Skeletal muscle satellite cell (primary cell): Measurements from ENCODE around the gene BIN2.
A peak's percentile ranks its signal among the peaks of the same experiment; 100 is the strongest.
"Not testable (repeated sequence)": the region's sequence is repeated elsewhere in the genome, so short reads cannot be mapped to it uniquely, and the experiment has no call there.

Source experiments
- H3K27me3 ChIP-seq: 2 replicates; pipeline ENCODE4 v1.7.0; 2013; ENCODE audit warnings: low read length; ENCODE audit not compliant: control insufficient read depth, insufficient read depth
- H3K36me3 ChIP-seq: 2 replicates; pipeline ENCODE4 v1.7.0; 2013; ENCODE audit warnings: mild to moderate bottlenecking, control low read depth, low read length; ENCODE audit not compliant: insufficient read depth
- H3K4me1 ChIP-seq: 2 replicates; pipeline ENCODE4 v1.7.0; 2013; ENCODE audit warnings: low read length; ENCODE audit not compliant: control insufficient read depth, insufficient read depth
- H3K4me2 ChIP-seq: 2 replicates; pipeline ENCODE4 v1.7.0; 2013; ENCODE audit warnings: mild to moderate bottlenecking, low read length
- H3K4me3 ChIP-seq: 2 replicates; pipeline ENCODE4 v1.7.0; 2013; ENCODE audit warnings: low read length
- H3K9ac ChIP-seq: 2 replicates; pipeline ENCODE4 v1.7.0; 2013; ENCODE audit warnings: mild to moderate bottlenecking, low read depth, low read length, moderate library complexity
- H3K9me3 ChIP-seq: replicated peaks from 2 replicates; pipeline ENCODE4 v1.7.0; 2013; ENCODE audit warnings: mild to moderate bottlenecking, control low read depth, low read length

Gene BIN2

GRCh38 chr12:51342416-51342815 lies 18.4 kb upstream of the BIN2 start:
- Histone ChIP-seq H3K4me2 (no peak overlapping the region), H3K27me3 (no peaks in the 10 kb centered on the region), H3K36me3 (no peaks in the 10 kb centered on the region), H3K4me1 (peaks cover 7% of the 10 kb centered on the region), H3K9me3 (no peaks in the 10 kb centered on the region), H3K9ac (no peak overlapping the region), H3K4me3 (no peak overlapping the region)

DNA sequence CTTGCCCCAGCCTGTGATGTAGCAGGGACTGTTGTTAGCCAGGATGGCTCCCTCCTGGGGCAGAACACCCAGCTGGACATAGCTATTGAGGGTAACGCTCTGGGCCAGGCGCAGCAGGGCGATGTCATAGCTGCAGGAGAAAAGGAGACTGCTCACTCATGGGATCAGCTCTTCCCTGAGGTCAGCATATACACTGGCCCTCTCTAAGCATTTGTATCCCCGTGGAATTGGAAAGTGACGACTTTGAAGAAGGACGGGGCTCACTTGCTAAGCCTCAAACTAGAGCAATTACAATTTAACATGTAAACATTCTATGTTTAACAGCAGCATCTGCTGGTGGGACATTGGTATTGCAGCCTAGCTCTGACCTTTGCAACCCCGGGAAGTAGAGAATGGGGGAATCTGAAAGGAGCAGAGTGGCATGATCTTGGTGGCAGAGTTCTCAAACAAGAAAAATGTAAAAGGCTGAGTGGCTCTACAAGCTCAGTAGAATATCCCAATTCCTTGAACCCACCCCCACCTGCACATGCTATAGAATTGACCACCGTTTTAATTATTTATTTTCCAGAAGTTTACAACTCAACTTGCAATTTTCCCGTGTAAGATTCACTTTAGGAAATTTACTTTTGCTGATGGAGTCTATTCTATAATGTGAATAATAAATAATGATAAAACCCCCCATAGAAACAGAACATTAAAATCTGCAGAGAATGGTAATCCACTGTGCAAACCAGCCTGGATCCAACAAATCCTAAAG lies 17.5 kb upstream of the BIN2 start:
- Histone ChIP-seq H3K9ac (peak overlapping the region; percentile 24), H3K9me3 (no peaks in the 10 kb centered on the region), H3K4me3 (peak overlapping the region; percentile 52)

DNA sequence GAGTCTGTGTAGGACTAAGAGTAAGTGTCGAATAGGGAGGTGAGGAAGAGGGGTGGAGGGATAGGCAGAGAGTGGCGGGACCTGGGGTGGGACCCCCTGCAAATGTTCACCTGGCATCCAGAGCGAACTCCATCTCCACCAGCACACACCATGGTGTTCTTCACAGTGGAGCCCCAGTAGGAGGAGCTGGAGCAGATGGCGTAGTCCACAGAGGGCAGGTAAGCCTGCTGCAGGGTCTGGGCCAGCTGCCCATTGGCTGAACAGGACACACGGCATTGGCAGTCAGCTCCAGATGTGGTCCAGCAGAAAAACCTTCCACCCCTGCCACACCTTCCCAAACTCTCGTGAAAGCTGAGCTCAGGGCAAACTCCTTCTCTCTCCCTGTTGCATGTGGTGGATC lies 15.8 kb upstream of the BIN2 start:
- H3K9ac ChIP-seq, result no peak overlapping the region

More for the DNA sequence above, 17.5 kb upstream of the BIN2 start:
- H3K4me1 ChIP-seq, result peaks cover 7% of the 10 kb centered on the region
- no peaks in the 10 kb centered on the region for H3K27me3 ChIP-seq
- peak overlapping the region; percentile 71 for H3K4me2 ChIP-seq
- H3K36me3 ChIP-seq, result no peaks in the 10 kb centered on the region

DNA sequence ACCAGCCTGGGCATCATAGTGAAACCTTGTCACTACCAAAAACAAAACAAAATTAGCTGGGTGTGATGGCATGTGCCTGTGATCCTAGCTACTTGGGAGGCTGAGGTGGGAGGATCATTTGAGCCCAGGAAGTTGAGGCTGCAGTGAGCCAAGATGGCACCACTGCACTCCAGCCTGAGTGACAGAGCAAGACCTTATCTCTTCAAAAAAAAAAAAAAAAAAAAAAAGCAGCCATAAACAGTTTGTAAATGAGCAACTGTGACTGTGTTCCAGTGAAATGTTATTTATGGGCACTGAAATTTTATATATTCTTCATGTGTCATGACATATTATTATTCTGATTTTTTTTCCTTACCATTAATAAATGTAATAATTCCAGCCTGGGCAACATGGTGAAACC lies 13.4 kb upstream of the BIN2 start:
- H3K4me1 ChIP-seq, H3K4me2 ChIP-seq, H3K4me3 ChIP-seq, H3K9ac ChIP-seq, H3K36me3 ChIP-seq, H3K27me3 ChIP-seq, H3K9me3 ChIP-seq: not testable (repeated sequence)

More for the DNA sequence above, 15.8 kb upstream of the BIN2 start:
- Histone ChIP-seq H3K4me2 (no peak overlapping the region), H3K9me3 (no peaks in the 10 kb centered on the region), H3K4me3 (no peak overlapping the region), H3K27me3 (no peaks in the 10 kb centered on the region), H3K36me3 (no peaks in the 10 kb centered on the region), H3K4me1 (peaks cover 3% of the 10 kb centered on the region)

GRCh38 chr12:51335931-51336330 lies 12.0 kb upstream of the BIN2 start:
- peaks cover under 1% of the 10 kb centered on the region for H3K4me1 ChIP-seq
- no peaks in the 10 kb centered on the region for H3K36me3 ChIP-seq
- H3K4me2 ChIP-seq, result no peak overlapping the region
- no peak overlapping the region for H3K4me3 ChIP-seq
- no peaks in the 10 kb centered on the region for H3K9me3 ChIP-seq
- H3K9ac ChIP-seq, result no peak overlapping the region
- no peaks in the 10 kb centered on the region for H3K27me3 ChIP-seq

- Histone ChIP-seq H3K9me3 (no peaks in the 10 kb centered on the region), H3K27me3 (no peaks in the 10 kb centered on the region), H3K4me1 (peaks cover 7% of the 10 kb centered on the region), H3K9ac (no peak overlapping the region), H3K36me3 (no peaks in the 10 kb centered on the region), H3K4me2 (no peak overlapping the region), H3K4me3 (no peak overlapping the region)
Observed at GRCh38 chr12:51334764-51335163, 10.8 kb upstream of the BIN2 start.

- H3K4me3 ChIP-seq, result no peak overlapping the region
- no peak overlapping the region for H3K4me2 ChIP-seq
- no peaks in the 10 kb centered on the region for H3K9me3 ChIP-seq
- H3K36me3 ChIP-seq, result no peaks in the 10 kb centered on the region
- peaks cover 9% of the 10 kb centered on the region for H3K4me1 ChIP-seq
- no peaks in the 10 kb centered on the region for H3K27me3 ChIP-seq
- no peak overlapping the region for H3K9ac ChIP-seq
Observed at GRCh38 chr12:51333536-51333935, 9.6 kb upstream of the BIN2 start.

GRCh38 chr12:51330186-51330585 lies 6.2 kb upstream of the BIN2 start:
- Histone ChIP-seq H3K36me3 (no peaks in the 10 kb centered on the region), H3K4me1 (peaks cover 22% of the 10 kb centered on the region), H3K9me3 (no peaks in the 10 kb centered on the region), H3K4me3 (no peak overlapping the region), H3K27me3 (no peaks in the 10 kb centered on the region), H3K4me2 (no peak overlapping the region), H3K9ac (no peak overlapping the region)

GRCh38 chr12:51329742-51330141 lies 5.8 kb upstream of the BIN2 start:
- no peaks in the 10 kb centered on the region for H3K36me3 ChIP-seq
- H3K4me3 ChIP-seq, result no peak overlapping the region
- H3K4me2 ChIP-seq, result no peak overlapping the region
- H3K9ac ChIP-seq, result no peak overlapping the region
- no peaks in the 10 kb centered on the region for H3K9me3 ChIP-seq
- peaks cover 22% of the 10 kb centered on the region for H3K4me1 ChIP-seq
- no peaks in the 10 kb centered on the region for H3K27me3 ChIP-seq

- Histone ChIP-seq H3K4me2 (no peak overlapping the region), H3K4me3 (no peak overlapping the region), H3K36me3 (no peaks in the 10 kb centered on the region), H3K4me1 (peaks cover 22% of the 10 kb centered on the region), H3K27me3 (no peaks in the 10 kb centered on the region), H3K9ac (no peak overlapping the region), H3K9me3 (no peaks in the 10 kb centered on the region)
Observed at GRCh38 chr12:51328587-51328986, 4.6 kb upstream of the BIN2 start.

DNA sequence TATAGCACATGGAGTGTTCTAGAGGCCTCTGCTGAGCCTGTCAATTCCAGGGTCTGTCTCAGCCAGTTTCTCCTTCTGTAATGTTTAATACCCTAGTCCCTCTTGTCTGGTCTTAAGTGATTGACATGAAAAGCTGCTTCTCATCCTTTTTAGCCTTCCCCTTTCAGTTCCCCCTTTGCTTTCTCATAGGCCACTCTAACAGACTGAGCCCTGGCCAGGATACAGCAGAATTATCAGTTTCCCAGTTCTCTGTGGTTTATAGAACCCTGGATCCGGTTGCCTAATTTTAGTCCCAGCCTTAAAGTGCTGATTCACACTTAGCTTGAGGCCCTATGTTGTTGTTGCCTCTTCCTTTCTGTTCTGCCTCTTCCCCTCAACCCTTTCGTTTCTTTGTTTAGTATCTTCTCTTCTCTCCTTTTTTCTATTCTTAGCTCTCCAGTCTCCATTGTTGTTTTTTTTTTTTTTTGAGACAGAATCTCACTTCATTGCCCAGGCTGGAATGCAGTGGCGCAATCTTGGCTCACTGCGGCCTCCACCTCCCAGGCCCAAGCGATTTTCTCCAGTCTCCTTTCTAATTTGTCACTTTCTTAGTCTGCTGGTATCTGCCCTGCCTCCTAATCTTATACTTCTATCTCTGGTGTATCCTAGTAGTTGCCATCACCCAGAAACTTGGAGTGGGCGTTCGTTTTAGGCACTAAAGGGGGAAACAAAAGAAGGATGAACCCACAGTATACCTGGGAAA lies 2.9 kb upstream of the BIN2 start:
- Histone ChIP-seq H3K4me3 (no peak overlapping the region), H3K9ac (peak overlapping the region; percentile 49), H3K9me3 (no peaks in the 10 kb centered on the region), H3K4me1 (peaks cover 22% of the 10 kb centered on the region), H3K36me3 (no peaks in the 10 kb centered on the region), H3K27me3 (no peaks in the 10 kb centered on the region), H3K4me2 (peak overlapping the region; percentile 51)

DNA sequence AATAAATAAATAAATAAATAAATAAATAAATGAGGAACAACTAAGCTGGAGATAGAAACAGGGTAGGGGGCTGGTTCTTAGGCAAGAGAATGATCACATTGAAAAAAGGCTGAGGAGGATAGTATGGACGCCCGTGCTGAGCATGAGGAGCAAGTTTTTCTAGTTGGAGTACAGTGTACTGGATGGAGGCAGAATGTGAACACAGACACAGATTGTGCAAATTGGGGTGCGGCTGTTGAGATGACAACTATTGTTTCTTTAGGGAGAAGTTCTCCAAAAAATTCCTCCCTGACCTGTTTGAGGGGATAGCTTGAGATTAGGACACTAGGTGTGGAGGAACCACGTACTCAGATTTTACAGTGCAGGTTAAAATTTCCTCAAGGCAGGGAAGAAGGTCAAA lies 979 bp upstream of the BIN2 start:
- Histone ChIP-seq H3K27me3 (no peaks in the 10 kb centered on the region), H3K4me1 (peaks cover 22% of the 10 kb centered on the region), H3K9me3 (no peaks in the 10 kb centered on the region), H3K4me3 (no peak overlapping the region), H3K4me2 (no peak overlapping the region), H3K36me3 (no peaks in the 10 kb centered on the region), H3K9ac (no peak overlapping the region)
